ENCODE results near the gene ADGRD1.
"Not testable (repeated sequence)": the region's sequence is repeated elsewhere in the genome, so short reads cannot be mapped to it uniquely, and the experiment has no call there.

ADGRD1 gene

GRCh38 chr12:131060011-131060703, 106.5 kb downstream of the ADGRD1 start:
- no peak for DNase-seq

DNA sequence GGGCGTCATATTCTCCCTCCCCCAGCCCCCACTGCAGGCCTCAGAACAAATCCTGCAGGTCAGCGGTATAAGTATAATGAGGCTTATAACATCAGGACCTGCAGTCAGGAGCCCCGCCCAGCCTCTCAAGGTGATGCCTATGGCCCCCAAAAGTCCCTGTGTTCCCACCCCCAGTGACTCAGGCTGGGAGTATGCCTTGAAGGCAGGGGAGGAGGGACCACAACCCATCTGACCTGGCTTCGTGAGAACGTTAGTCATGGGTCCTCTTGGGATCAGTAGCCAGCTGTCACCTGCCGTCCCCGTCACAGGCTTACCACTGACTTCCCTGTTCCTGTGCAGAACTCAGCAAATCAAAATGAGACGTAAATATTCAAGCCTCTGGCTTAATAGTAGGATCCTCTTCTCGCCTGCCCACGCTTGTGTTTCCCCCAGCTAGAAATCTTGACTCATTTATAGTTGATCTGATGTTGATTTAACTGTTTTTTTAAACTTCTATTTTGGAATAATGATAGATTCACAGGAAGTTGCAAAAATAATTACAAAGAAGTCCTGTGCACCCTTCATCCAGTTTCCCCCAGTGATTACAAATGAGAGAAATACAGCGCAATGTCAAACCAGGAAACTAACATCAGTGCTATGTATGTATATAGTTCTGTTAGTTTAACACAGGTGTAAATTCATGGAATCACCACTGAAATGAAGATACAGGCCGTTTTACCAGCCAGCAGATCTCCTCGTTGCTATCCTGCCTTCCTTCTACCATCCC, 107.5 kb downstream of the ADGRD1 start:
- DNase-seq: no peak

GRCh38 chr12:131063413-131063812, 109.7 kb downstream of the ADGRD1 start:
- DNase-seq: no peak

- no peak for DNase-seq
These were observed 110.3 kb downstream of the ADGRD1 start for GRCh38 chr12:131063960-131064359.

DNA sequence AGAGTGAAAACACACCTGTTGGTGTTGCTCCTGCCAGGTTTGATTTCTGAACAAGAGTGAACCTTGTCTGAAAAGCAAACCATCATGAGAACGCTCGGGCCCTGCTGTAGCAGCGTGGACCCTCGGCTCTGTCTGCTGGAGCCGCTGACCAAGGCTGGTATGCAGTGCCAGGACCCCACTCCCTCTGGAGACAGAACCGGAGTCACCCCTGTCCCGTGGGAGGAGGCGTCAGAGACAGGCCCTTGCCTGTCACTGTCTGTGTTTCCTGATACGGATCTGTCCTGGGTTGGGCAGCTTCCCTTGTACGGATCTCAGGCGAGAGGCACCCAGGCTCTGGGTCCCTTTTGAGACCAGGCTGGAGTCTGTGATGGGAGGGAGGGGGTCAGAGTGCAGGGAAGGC, 111.6 kb downstream of the ADGRD1 start:
- DNase-seq: no peak

DNA sequence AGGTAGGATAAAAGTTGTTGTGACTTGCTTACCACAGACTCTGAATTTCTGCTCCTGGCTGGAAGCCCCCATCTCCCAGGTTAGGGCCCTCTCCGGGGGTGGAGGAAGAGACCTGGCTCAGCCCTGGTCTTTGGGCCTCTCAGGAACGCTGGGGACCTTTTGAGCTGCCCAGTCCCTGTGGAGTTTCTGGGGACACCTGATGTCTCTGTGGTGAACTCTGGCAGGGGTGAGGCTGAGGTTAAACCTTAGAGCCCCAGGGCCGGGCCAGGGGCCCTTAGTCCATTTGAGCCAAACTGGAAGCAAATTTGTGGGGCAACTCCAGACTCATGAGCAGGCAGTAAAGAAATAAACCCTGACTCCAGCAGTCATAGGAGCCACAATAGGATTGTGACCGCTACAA, 112.1 kb downstream of the ADGRD1 start:
- no peak for DNase-seq

- no peak for DNase-seq
These were observed 112.6 kb downstream of the ADGRD1 start for GRCh38 chr12:131066207-131066885.

GRCh38 chr12:131066886-131067490, 113.3 kb downstream of the ADGRD1 start:
- no peak for DNase-seq

GRCh38 chr12:131067981-131068851, 114.5 kb downstream of the ADGRD1 start:
- DNase-seq: no peak

DNA sequence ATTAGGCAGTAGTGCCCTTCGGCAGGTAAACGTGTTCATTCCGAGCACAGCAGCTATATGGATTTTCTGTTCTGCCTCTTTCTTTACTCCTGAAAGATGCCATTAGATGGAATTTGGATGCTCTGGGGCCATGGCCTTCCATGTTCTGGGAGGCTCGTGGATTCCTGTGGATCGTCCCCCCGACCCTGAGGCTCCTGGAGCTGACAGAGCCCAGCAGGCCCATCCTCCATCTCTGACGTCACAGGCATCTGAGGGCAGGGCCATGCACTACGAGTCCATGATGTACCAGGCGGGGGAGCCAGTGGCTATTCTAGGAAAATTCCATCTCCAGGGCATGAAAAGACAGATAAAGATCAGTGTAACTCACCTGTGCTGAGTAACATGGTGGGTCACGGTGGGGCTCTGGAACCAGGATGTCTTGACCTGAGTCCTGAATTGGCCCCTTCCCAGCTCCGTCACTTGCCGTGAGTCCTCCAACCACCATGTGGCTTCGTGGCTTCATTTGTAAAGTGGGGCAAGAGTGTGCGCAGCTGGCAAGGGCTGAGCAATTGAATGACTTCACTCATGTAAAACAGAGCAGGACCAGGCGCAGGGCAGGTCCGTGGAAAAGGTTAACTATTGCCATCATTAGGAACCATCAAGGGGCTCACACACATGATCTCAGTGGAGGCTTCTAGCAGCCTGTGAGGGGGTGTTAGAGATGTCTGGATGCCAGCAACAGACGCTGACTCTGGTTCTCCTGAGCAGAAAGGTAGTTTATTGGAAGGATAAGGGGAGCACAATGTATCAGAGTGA, 115.4 kb downstream of the ADGRD1 start:
- DNase-seq: not testable (repeated sequence)

DNA sequence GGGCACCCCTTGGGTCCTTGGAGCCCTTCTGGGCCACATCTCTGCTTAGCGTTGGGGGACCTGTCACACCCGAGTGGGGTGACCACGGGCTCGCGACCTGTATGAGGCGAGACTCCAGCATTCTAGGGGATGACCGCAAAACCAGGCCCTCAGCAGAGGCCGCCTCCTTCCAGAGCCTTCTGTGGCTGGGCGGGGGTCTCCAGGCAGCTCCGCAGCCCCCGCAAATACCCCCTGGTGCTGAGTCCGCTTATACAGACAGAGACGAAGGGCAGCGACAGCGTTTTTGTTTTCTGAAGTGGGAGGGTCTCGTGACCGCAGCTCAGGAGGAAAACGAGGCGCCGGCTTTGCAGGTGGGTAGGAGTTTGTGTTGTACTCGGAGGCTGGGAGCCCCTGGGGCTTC, 116.4 kb downstream of the ADGRD1 start:
- DNase-seq: not testable (repeated sequence)

DNA sequence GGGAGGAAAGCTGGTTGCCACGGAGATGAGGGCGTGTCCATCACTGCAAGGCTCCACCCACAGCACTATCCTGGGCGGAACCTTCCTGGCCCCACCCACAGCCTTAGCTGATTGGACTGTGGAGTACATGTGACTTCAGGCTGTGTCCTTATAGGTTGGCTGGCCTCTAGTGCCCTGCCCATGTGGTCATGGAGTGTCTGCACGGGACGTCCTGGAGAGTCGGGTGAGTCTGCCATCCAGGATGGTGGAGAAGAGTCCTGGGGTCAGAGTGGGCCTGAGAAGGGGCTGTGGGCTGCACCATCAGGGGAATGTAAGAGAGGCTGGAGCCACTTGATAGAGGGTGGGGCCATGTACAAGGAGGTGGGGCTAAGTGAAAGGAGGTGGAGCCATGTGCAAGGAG, 117.0 kb downstream of the ADGRD1 start:
- DNase-seq: not testable (repeated sequence)

DNA sequence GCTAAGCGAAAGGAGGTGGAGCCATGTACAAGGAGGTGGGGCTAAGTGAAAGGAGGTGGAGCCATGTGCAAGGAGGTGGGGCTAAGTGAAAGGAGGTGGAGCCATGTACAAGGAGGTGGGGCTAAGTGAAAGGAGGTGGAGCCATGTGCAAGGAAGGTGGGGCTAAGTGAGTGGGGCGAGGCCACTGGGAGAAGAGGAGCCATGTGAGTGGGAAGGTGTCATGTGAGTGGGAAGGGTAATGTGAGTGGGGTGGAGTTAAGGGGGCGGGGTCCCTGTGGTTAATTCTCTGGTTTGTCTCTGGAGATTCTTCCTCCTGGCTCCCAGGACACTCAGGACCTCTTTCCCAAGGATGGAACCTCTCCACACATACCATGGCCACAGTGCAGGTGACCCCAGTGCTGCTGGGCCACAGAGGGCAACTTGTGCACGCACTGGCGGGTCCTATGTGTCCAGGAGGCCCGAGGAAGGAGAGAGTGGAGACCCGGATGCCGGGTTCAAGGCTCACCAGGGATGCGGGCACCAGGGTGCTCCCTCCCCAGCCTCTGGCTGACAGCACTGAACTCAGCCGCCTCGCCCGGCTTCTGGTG, 117.6 kb downstream of the ADGRD1 start:
- DNase-seq: not testable (repeated sequence)

- DNase-seq: not testable (repeated sequence)
These were observed 118.2 kb downstream of the ADGRD1 start for GRCh38 chr12:131071950-131072349.

DNA sequence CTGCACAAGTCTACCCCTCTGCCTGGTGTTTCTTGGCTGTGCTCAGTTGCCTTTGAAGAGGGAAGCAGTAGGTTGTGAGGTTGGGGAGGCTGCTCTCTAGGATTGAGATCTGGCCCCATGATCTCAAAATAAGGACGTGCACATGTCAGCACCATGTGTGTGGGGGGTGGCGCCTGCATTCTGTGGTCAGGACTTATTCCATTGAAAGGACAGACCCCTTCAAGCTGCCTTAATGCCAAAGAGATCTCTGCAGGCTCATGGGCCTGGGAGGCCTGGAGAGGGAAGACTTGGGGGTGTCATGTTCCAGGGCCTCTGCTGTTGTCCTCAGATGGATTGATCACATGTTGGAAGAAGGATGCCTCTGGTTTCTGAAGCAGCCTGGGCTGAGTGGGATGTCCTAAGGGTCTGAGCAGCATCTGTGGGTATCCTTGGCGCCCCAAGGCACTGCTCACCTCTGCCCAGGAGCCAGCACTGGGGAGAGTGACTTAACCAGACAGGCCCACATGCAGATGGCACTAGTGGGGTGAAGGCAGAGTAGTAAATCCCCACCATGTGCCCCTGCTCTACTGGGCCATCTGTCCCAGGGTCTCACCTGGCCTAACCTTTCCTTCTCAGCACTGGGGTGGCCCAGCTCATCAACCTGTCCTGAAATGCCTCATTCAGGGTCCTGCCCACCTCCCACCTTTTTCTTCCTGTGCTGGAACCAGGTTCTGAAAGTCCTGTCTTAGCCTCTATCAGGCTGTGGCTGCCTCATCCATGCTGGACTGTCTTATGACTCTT, 118.9 kb downstream of the ADGRD1 start:
- DNase-seq: no peak

DNA sequence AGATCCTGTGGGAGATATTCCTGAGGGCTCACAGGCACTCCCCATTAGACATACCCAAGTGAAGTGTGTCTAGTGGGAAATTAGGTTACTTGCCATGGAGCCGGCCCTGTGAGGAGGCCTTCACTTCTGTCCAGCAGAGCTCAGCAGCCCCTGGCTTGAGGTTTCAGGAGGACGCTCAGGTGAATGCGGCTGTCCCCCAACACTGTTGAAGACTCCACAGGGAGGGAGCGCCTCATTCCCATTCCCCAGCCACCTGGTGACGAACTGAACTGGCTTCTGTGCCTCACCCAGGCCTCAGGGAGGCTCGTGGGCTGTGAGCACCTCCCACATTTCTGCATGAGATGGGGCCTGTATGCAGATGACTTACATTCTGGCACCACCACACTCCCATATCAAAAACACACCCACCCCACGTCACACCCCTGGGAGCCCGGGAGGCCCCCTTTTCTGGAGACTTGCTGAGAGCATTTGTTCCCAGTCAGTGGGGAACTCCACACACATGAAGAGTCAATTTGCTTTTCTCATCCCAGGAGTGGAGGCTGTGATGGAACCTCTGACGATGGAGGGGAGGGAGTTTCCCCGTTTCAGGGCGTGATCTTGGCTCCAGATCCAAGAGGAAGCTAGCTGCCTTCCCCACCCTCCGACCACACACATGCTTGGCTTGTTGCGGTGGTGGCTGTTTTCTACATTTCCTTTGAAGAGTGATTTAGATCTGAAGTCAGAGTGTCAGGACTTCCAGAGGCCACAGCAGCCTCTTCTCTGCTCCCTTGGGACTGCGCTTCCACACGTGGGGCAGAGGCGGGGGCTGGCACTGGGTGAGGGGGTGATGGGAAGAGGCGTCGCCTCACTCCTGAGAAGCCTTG, 120.7 kb downstream of the ADGRD1 start:
- DNase-seq: no peak

DNA sequence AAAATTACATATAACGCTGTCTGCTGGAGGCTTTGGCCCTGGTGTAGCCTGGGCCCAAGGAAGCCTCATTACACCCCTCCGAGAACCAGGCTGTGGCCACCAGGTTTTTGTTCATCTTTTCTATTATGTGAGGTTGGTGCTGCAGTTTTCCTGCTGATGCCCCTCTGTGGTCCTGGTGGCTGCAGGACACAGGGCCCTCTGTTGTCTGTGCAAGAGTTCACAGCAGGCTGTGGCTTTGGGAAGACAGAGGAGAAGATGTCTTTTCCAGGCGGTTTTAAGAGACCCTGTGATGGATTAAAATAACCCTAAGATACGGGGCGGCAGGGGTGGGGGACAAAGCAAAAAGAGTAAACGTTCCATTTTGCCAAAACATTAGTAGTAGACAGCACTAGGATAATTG, 121.5 kb downstream of the ADGRD1 start:
- no peak for DNase-seq

DNA sequence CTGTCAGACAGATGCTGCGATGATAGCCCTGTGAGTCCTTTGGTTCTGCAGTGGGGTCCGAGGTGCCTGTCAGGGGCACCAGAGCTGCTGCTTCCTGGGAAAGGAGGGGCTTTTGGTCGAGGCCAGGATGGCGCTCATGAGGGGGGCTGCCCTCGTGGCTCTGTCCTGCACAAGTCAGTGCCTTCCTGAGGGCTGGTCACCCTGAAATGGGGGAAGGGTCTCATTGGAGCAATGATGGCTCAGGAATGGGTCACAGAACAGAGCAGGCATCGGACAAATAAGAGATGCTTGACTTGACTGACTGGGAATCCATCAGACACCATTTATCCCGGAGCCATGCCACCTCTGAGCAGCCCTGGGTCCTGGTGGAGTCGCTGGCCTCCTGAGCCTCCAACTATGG, 121.9 kb downstream of the ADGRD1 start:
- DNase-seq: no peak

- no peak for DNase-seq
These were observed 122.6 kb downstream of the ADGRD1 start for GRCh38 chr12:131076296-131076695.
